ENCODE data around the gene BATF3.

The BATF3 gene

GRCh38 chr1:212685429-212685828 is 14.2 kb downstream of the BATF3 start:
- no peak overlapping the region for H3K4me3 ChIP-seq (ENCODE audit: low read depth, low read length)

- no peak overlapping the region for H3K4me3 ChIP-seq (ENCODE audit: low read depth, low read length)
These were observed 15.0 kb downstream of the BATF3 start for GRCh38 chr1:212684521-212685090.

DNA sequence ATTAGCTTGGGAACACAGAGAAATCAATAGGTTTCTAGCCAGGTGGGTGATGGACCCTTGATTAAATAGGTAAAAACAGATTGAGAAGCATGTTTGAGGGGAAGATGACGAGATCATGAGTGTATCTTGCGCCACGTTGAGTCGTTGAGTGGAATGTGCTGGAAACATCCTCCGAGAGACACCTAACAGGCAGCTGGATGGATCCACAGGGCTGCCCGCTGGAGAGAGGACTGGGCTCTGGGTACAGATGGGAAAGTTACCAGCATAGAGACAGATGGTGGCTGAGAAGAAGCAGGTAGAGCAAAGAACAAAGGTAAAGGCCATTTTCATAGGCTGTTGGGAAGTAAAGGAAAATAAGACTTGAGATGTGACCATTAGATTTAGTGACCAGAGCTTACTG is 15.6 kb downstream of the BATF3 start:
- H3K4me3 ChIP-seq (ENCODE audit: low read depth, low read length), result no peak overlapping the region

DNA sequence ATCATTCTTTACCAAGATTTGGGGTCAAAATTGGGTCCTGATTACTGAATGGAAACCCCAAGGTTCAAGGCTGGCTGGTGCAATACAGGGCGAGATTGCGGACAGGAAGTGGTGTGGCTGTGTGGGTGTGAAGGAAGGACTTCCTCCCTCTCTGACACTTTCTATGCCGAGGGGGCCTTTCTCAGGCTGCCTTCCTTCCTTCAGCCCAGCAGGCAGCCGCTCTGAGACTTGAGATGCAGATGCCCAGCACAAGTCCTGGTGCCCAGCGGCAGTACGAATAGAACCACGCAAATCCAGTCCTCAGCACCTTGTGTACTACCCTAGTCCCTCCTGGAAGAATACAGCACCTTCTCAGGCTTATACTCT is 16.3 kb downstream of the BATF3 start:
- no peak overlapping the region for H3K4me3 ChIP-seq (ENCODE audit: low read depth, low read length)

- H3K4me3 ChIP-seq (ENCODE audit: low read depth, low read length), result no peak overlapping the region
These were observed 18.8 kb downstream of the BATF3 start for GRCh38 chr1:212680680-212681389.

- H3K4me3 ChIP-seq (ENCODE audit: low read depth, low read length), result no peak overlapping the region
These were observed 20.9 kb downstream of the BATF3 start for GRCh38 chr1:212678456-212679410.

DNA sequence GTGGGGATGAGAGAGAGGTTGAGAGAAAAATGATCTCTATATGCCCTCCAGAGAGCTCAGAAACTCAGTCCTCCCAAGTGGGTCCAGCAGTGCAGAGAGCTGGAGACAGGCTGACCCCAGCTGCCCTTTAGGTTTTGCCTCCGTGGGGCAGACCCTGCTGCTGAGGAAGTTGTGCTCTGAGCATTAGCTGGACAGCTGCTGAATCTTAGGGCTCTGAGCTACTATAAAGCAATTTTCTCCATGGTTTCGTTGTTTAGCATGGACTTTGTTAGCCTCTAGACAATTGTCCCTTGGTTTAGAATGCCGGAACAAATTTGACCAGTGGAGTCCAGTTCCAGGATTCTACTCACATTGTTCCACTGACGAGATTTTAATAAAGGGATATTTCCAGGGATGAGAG is 22.1 kb downstream of the BATF3 start:
- H3K4me3 ChIP-seq (ENCODE audit: low read depth, low read length), result no peak overlapping the region

- no peak overlapping the region for H3K4me3 ChIP-seq (ENCODE audit: low read depth, low read length)
These were observed 22.5 kb downstream of the BATF3 start for GRCh38 chr1:212677136-212677535.

DNA sequence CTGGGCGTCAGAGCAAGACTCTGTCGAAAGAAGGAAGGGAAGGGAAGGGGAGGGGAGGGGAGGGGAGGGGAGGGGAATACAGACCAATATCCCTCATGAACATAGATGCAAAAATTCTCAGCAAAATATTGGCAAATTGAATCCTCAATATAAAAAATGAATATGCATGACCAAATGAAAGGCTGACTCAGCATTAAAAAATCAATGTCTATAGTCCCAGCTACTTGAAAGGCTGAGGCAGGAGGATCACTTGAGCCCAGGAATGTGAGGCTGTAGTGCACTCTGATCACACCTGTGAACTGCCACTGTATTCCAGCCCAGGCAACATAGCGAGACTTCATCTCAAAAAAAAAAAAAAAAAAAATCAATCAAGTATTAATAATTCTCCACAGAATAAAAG is 24.0 kb downstream of the BATF3 start:
- no peak overlapping the region for H3K4me3 ChIP-seq (ENCODE audit: low read depth, low read length)

- H3K4me3 ChIP-seq (ENCODE audit: low read depth, low read length), result no peak overlapping the region
These were observed 24.8 kb downstream of the BATF3 start for GRCh38 chr1:212674872-212675271.

GRCh38 chr1:212671342-212672031 is 28.2 kb downstream of the BATF3 start:
- no peak overlapping the region for H3K4me3 ChIP-seq (ENCODE audit: low read depth, low read length)

- H3K4me3 ChIP-seq (ENCODE audit: low read depth, low read length), result no peak overlapping the region
These were observed 28.8 kb downstream of the BATF3 start for GRCh38 chr1:212670882-212671281.

DNA sequence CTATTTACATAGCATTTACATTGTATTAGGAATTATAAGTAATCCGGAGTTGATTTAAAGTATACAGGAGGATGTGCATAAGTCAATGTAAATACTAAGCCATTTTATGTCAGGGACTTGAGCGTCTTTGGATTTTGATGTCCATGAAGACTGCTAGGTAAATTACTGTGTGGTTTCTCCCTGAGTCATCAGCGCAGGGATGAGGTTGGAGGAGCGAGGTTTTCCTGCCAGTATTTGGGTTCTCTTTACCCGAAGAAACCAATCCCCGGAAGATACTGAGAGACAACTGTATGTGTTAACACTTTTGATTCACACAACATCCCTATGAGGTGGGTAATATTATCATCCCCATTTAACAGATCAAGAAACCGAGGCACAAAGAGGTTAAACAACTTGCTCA is 29.3 kb downstream of the BATF3 start:
- H3K4me3 ChIP-seq (ENCODE audit: low read depth, low read length), result no peak overlapping the region

GRCh38 chr1:212669600-212669999 is 30.0 kb downstream of the BATF3 start:
- no peak overlapping the region for H3K4me3 ChIP-seq (ENCODE audit: low read depth, low read length)

DNA sequence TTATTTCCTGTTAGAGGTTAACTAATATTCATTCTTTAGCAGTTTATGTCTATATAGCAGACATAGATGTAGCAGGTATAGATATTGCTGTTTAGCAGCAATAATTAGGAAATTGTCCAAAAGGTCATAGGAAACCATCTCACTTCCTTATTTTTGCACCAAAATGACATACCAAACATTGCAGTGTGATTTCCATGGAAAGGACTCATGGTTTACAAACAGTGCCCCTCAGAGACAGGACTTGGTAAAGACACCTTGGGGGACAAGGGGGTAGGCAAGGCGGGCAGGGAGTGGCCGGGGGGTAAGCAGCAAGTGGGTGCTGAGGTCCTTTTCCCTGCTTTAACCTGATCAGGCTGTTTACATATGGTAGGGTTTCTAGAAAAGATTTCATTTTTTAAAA is 30.5 kb downstream of the BATF3 start:
- H3K4me3 ChIP-seq (ENCODE audit: low read depth, low read length), result no peak overlapping the region

- no peak overlapping the region for H3K4me3 ChIP-seq (ENCODE audit: low read depth, low read length)
These were observed 31.2 kb downstream of the BATF3 start for GRCh38 chr1:212668477-212668876.

DNA sequence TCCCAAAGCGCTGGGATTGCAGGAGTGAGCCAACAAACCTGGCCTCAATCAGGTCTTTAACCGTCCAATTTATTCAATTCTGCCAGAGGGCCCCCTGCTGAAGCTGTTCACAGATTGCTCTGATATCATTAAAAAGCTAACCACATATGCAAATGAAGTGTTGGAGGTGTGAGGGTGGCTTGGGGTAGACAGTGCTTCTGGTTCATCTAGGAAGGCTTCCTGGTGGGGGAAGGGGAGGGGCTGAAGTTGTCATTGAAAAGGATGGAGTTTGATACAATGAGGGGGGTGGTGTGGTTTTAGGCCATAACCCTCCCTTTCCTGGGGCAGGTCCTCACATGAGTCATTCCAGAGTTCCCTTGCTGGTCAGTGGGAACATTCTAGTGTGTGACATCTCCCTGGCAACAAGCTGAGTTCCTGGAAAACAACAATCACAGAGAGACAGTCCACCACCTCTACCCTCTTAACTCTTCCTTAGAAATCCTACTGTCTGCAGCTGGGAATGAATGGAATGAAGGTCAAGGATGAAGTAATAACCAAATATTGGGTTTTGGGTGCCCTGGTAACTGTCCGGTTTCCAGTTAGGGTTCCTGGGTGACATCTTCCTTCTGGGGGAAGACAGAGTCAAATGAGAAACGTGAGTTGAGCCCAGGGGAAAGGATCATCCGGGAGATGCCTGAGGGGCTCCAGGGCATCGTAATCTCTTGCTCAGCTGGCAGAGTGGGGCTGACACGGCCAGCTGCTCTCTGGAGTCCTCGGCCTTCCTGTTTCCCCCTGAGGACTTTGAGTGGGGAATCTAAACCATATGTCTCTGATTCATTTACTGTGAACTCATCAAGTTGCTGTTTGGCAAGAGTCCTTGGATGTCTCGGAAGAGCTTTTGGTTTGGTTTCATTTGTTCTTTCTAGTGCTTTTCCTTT is 32.2 kb downstream of the BATF3 start:
- H3K4me3 ChIP-seq (ENCODE audit: low read depth, low read length), result no peak overlapping the region

DNA sequence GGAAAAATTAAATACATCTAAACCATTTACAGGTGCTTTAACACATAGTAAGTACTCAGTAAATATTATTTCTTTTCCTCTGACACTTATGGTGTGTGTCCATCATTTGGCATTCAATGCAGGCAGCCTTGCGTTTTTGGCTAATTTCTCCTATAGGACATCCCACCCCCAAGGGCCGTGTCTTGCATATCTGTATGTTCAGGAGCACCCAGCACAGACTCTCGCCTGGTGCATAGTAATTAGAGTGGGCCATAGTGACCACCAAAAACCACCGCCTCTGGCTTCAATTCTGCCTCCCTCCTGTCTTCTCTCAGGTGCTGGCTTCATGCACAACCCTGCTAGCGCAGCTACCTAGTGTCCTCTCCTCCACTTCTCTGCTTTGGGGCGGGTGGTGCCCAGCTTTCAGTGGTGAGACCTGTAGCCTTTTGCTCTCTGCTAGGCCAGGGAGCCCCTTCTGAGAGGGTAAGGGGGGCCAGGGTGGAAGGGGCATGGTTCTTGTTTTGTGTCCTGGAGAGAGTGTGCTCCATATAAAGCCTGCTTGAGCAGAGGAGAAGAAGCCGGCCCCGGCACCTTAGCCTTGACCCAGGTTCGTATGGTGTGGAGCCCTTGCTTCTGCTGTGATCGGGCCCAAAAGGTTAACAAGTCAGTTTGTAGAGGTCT is 33.4 kb downstream of the BATF3 start:
- H3K4me3 ChIP-seq (ENCODE audit: low read depth, low read length), result no peak overlapping the region

GRCh38 chr1:212665241-212666115 is 34.2 kb downstream of the BATF3 start:
- peak overlapping the region; percentile 58 for H3K4me3 ChIP-seq (ENCODE audit: low read depth, low read length)

All from iPS-11a (cell line).